Measurements from ENCODE around the gene TMEM259. TPM values are rescaled to one million over a fixed set of nuclear protein-coding genes. Genes with fewer than 3 reads are reported as not detected.
A peak's percentile ranks its signal among the peaks of the same experiment; 100 is the strongest.

TMEM259 gene
- total RNA-seq (100 to 1,000 TPM; 189 to 347 (median 311) TPM), polyA plus RNA-seq (10 to 100 TPM; 40.7 to 86.1 TPM), total RNA-seq (307 reads per million, percentile 96 among the genes with 10 or more reads in this experiment)

DNA sequence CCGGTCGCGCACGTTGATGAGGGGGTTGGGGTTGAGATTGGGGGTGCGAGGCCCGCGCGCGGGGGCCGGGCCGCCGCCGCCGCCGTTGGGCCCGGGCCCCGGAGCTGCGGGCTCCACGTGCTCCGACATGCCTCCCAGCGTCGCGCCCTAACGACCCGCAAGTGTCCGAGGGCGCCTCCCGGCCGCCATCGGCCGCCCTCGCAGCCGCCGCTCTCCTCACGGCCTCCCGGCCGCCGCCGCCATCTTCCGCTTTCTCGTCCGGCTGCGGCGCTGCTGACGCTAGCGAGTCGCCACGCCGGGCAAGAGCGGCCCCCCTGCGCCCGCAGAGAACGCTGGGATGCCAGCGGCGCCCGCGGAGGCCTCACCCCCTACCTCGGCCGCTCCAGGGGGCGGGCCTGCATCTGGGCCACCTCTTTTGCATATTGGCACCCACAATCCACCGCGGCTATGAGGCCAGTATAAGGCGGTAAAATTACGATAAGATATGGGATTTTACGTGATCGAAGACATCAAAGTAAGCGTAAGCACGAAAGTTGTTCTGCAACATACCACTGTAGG, at the start of gene TMEM259:
Gene TMEM259 (minus strand): TSS at position 256 of the 558 bp plus-strand sequence. CDS start 127 bp downstream, at position 129.
- Histone ChIP-seq H3K4me1 (ENCODE audit: control insufficient read depth in 2 of 2, insufficient read depth in 2 of 2, low read length in 2 of 2) (peaks cover 26 to 44% of the 10 kb centered on the region in 2 donors), H3K27ac (ENCODE audit: low read depth, low read length) (peak within 1 kb of the TSS; percentile 91), H3K9me3 (ENCODE audit: control insufficient read depth in 2 of 3, low read length in 3 of 3) (no peaks in the 10 kb centered on the region), H3K27me3 (ENCODE audit: control insufficient read depth in 2 of 2, insufficient read depth in 2 of 2, low read length in 2 of 2) (no peaks in the 10 kb centered on the region), H3K36me3 (ENCODE audit: control insufficient read depth in 2 of 3, insufficient read depth in 3 of 3, low read length in 3 of 3) (peaks cover 0 to 5% (median 0%) of the 10 kb centered on the region in 3 experiments), H3K4me3 (ENCODE audit: low read length) (peak within 1 kb of the TSS; percentile 79)
- POLR2A ChIA-PET, result interaction anchor here (0.6 to 18.2 kb wide), 17 partner anchors 9 to 1317 kb away, joined by 3 to 495 read pairs (median 6); partner anchors contain the start of genes ABCA7, ARHGAP45, CIRBP and GPX4
- H3K4me3 Mint-ChIP-seq, result peak within 1 kb of the TSS; percentile 85 to 98 (median 92)
- DNase-seq (peak; percentile 92 to 99 (median 97)), ATAC-seq (peak; percentile 94)
- H3K27ac Mint-ChIP-seq, result peak within 1 kb of the TSS; percentile 99 to 100 (median 100)
- intact Hi-C loops (cut with micrococcal nuclease), result loop anchor here (1.0 to 10.0 kb wide), 16 partner anchors 19 to 384 kb away; partner anchors contain the start of genes ABCA7 (in 2 of the 2), ATP5F1D (in 2 of the 2), PTBP1 (in 2 of the 2) and DAZAP1 (in 1 of the 2)
- H3K27me3 Mint-ChIP-seq, result peaks cover 0 to 7% (median 0%) of the 10 kb centered on the region in 5 donors
- peaks cover 0 to 9% (median 0%) of the 10 kb centered on the region in 11 donors for H3K9me3 Mint-ChIP-seq
- CTCF ChIA-PET, result interaction anchor here (0.7 to 2.3 kb wide), 7 partner anchors 9 to 55 kb away, joined by 3 to 6 read pairs (median 4); partner anchors contain the start of genes ABCA7 and WDR18
- peaks cover 9 to 50% (median 33%) of the 10 kb centered on the region in 7 donors for H3K4me1 Mint-ChIP-seq
- peaks cover 0 to 6% (median 0%) of the 10 kb centered on the region in 5 donors for H3K36me3 Mint-ChIP-seq

DNA sequence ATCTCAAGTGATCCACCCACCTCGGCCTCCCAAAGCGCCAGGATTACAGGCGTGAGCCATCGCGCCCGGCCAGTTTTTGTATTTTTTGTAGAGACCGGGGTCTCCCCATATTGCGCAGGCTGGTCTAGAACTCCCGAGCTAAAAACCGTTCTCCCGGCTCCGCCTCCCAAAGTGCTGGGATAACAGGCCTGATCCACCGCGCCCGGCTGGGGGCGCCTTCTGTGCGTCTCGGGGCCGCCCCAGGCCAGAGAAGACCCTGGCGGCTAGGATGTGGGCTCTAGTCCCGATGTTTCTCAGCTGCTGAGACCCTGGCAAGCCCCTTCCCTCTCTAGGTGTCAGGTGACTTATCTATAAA, 49.6 kb upstream of the TMEM259 start:
- POLR2A ChIA-PET, result interaction anchor here (0.7 to 37.6 kb wide), 5 partner anchors 20 to 198 kb away, joined by 3 to 2022 read pairs (median 5); partner anchors contain the start of genes CIRBP, CNN2, GPX4 and POLR2E
- Histone ChIP-seq H3K4me1 (ENCODE audit: control insufficient read depth in 2 of 2, insufficient read depth in 2 of 2, low read length in 2 of 2) (peaks cover 63% of the 10 kb centered on the region in 2 donors), H3K27ac (ENCODE audit: low read depth, low read length) (peak overlapping the region; percentile 99), H3K9me3 (ENCODE audit: control insufficient read depth in 2 of 3, low read length in 3 of 3) (no peaks in the 10 kb centered on the region), H3K4me3 (ENCODE audit: low read length) (no peak overlapping the region), H3K27me3 (ENCODE audit: control insufficient read depth in 2 of 2, insufficient read depth in 2 of 2, low read length in 2 of 2) (no peaks in the 10 kb centered on the region), H3K36me3 (ENCODE audit: control insufficient read depth in 2 of 3, insufficient read depth in 3 of 3, low read length in 3 of 3) (peaks cover 15 to 57% (median 38%) of the 10 kb centered on the region in 3 experiments)
- no peak for ATAC-seq
- CTCF ChIA-PET, result interaction anchor here (1.1 to 1.3 kb wide), 2 partner anchors 11 to 32 kb away, joined by 3 read pairs; partner anchors contain the start of gene GPX4
- H3K27me3 Mint-ChIP-seq, result no peaks in the 10 kb centered on the region
- peak overlapping the region in 8 of 10 donors; percentile 36 to 99 (median 92) for H3K4me3 Mint-ChIP-seq
- peaks cover 0 to 5% (median 0%) of the 10 kb centered on the region in 11 donors for H3K9me3 Mint-ChIP-seq
- intact Hi-C loops (cut with micrococcal nuclease), result no loop called here
- H3K36me3 Mint-ChIP-seq, result peaks cover 10 to 39% (median 23%) of the 10 kb centered on the region in 5 donors
- H3K27ac Mint-ChIP-seq, result peak overlapping the region in 6 of 9 donors; percentile 25 to 98 (median 94)
- peaks cover 31 to 59% (median 43%) of the 10 kb centered on the region in 7 donors for H3K4me1 Mint-ChIP-seq
- DNase-seq, result peak in 2 of 9 donors; percentile 1 to 23

DNA sequence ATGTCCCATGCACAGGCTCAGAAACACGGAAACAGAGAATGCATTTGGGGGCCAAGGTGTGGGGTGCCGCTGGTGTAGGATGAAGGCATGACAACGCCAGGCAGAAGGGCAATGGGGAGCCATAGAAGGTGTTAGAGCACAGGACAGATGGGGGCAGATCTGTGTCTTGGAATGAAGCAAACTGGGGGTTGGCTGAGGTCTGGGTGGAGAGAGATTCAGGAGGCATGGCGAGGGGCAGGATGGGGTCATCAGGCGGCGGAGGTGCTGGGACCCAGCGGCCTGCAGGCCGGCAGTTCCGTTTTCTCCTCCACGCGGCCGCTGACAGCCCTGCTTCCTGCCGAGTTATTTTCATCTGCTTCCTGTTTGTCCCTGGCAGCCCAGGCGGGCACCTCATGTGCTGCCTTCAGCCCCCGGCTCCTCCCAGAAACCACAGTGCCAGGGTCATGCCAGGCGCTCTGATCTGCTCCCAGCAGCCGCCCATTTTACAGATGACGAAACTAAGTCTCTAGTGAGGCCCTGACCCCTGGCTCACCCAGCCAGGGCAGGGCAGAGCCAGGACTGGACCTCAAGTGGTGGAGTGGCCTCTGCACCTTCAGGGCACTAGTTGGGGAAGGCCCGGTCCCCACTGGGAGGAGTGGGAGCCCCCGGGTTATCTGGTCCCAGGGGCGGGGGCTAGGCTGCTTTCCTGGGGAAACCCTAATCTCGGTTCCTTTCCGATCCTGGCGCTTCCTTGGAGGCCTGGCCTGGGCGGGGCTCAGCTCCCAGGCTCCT, 48.3 kb upstream of the TMEM259 start:
- H3K27ac ChIP-seq (ENCODE audit: low read depth, low read length), result peak overlapping the region; percentile 99
- peaks cover 65 to 66% of the 10 kb centered on the region in 2 donors for H3K4me1 ChIP-seq (ENCODE audit: control insufficient read depth in 2 of 2, insufficient read depth in 2 of 2, low read length in 2 of 2)
- ATAC-seq (peak; percentile 55), DNase-seq (peak in 7 of 9 donors; percentile 73 to 84 (median 78))
- H3K27ac Mint-ChIP-seq, result peak overlapping the region; percentile 90 to 99 (median 97)
- H3K27me3 Mint-ChIP-seq, result no peaks in the 10 kb centered on the region
- peak overlapping the region; percentile 90 to 99 (median 96) for H3K4me3 Mint-ChIP-seq
- H3K9me3 Mint-ChIP-seq, result peaks cover 0 to 2% (median 0%) of the 10 kb centered on the region in 11 donors
- H3K4me1 Mint-ChIP-seq, result peaks cover 39 to 67% (median 49%) of the 10 kb centered on the region in 7 donors
- H3K27me3 ChIP-seq (ENCODE audit: control insufficient read depth in 2 of 2, insufficient read depth in 2 of 2, low read length in 2 of 2), result no peaks in the 10 kb centered on the region
- peaks cover 9 to 54% (median 31%) of the 10 kb centered on the region in 3 experiments for H3K36me3 ChIP-seq (ENCODE audit: control insufficient read depth in 2 of 3, insufficient read depth in 3 of 3, low read length in 3 of 3)
- ChIA-PET CTCF (interaction anchor here (0.5 to 5.7 kb wide), 5 partner anchors 9 to 139 kb away, joined by 3 to 68 read pairs (median 5); no protein-coding TSS in a partner anchor), POLR2A (interaction anchor here (1.1 to 37.6 kb wide), 10 partner anchors 19 to 200 kb away, joined by 3 to 2022 read pairs (median 26); partner anchors contain the start of genes ABCA7, CIRBP, CNN2 and GPX4)
- H3K4me3 ChIP-seq (ENCODE audit: low read length), result peak overlapping the region; percentile 98
- H3K9me3 ChIP-seq (ENCODE audit: control insufficient read depth in 2 of 3, low read length in 3 of 3), result no peaks in the 10 kb centered on the region
- H3K36me3 Mint-ChIP-seq, result peaks cover 10 to 34% (median 20%) of the 10 kb centered on the region in 5 donors
- intact Hi-C loops (cut with micrococcal nuclease), result loop anchor here (1.0 to 5.0 kb wide), 7 partner anchors 8 to 207 kb away; partner anchors contain the start of genes CNN2 (in 1 of the 2), GPX4 (in 1 of the 2) and MIDN (in 1 of the 2)

DNA sequence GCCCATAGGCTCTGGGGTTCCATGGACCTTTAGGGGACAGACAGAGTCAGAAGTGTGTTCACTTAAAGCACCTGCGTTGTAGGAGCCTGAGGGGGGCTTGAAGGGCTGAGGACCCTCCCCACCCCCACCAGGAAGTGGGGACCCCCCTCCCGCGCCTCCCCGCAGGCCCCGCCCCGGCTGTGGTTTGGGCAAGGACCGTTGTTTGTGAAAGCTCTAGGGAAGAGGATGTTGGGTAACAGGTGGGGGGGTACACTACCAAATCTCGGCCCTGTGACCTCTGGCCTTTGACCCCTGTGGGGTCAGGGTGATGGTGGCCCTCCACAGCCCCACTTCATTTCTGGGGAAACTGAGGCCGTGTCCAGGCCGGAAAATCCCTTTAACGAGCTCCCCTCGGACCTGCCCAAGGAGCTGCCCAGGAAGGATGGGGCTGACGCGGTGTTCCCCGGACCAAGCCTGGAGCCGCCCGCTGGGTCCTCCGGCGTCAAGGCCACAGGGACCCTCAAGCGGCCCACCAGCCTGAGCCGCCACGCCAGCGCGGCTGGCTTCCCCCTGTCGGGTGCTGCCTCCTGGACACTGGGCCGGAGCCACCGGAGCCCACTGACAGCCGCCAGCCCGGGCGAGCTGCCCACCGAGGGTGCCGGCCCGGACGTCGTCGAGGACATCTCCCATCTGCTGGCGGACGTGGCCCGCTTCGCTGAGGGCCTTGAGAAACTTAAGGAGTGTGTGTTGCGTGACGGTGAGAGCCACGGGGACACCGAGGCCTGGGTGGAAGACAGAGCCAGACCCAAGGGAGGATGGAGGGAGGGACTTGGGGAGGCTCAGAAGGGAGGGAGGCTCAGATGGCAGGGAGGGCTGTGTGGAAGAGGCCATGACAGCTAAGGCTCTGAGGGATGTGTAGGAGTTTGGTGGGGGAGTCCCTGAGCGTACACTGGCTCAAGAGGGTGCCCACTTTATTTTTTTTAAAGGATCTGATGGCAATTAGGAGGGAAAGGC, 47.4 kb upstream of the TMEM259 start:
- Histone ChIP-seq H3K4me3 (ENCODE audit: low read length) (peak overlapping the region; percentile 98), H3K4me1 (ENCODE audit: control insufficient read depth in 2 of 2, insufficient read depth in 2 of 2, low read length in 2 of 2) (peaks cover 58 to 62% of the 10 kb centered on the region in 2 donors), H3K36me3 (ENCODE audit: control insufficient read depth in 2 of 3, insufficient read depth in 3 of 3, low read length in 3 of 3) (peaks cover 9 to 45% (median 22%) of the 10 kb centered on the region in 3 experiments), H3K9me3 (ENCODE audit: control insufficient read depth in 2 of 3, low read length in 3 of 3) (no peaks in the 10 kb centered on the region), H3K27me3 (ENCODE audit: control insufficient read depth in 2 of 2, insufficient read depth in 2 of 2, low read length in 2 of 2) (no peaks in the 10 kb centered on the region), H3K27ac (ENCODE audit: low read depth, low read length) (peak overlapping the region; percentile 99)
- Mint-ChIP-seq H3K4me1 (peaks cover 38 to 63% (median 48%) of the 10 kb centered on the region in 7 donors), H3K27me3 (no peaks in the 10 kb centered on the region), H3K36me3 (peaks cover 10 to 31% (median 20%) of the 10 kb centered on the region in 5 donors), H3K27ac (peak overlapping the region; percentile 90 to 99 (median 97)), H3K9me3 (peaks cover 0 to 2% (median 0%) of the 10 kb centered on the region in 11 donors), H3K4me3 (peak overlapping the region; percentile 90 to 99 (median 96))
- CTCF ChIA-PET, result interaction anchor here (0.8 to 5.7 kb wide), 6 partner anchors 10 to 84 kb away, joined by 3 to 68 read pairs (median 5); partner anchors contain the start of gene WDR18
- intact Hi-C loops (cut with micrococcal nuclease), result loop anchor here (1.0 to 5.0 kb wide), 9 partner anchors 9 to 206 kb away; partner anchors contain the start of genes CNN2 (in 1 of the 2), GPX4 (in 1 of the 2), MIDN (in 1 of the 2) and RNU6-2 (in 1 of the 2)
- DNase-seq (peak; percentile 62 to 87 (median 82)), ATAC-seq (peak; percentile 39)
- POLR2A ChIA-PET, result interaction anchor here (0.7 to 37.6 kb wide), 21 partner anchors 11 to 201 kb away, joined by 3 to 2022 read pairs (median 6); partner anchors contain the start of genes ABCA7, CIRBP, CNN2 and GPX4

Data from naive thymus-derived CD4-positive, alpha-beta T cell (primary cell).